ENCODE measurements around the gene CNPY3. TPM values are rescaled to one million over a fixed set of nuclear protein-coding genes. Genes with fewer than 3 reads are reported as not detected.
A peak's percentile ranks its signal among the peaks of the same experiment; 100 is the strongest.

Gene CNPY3
- total and polyA plus RNA-seq, 2 of the 13 experiments (the other 11 are each of a cell fraction or from before 2014, with no cell fraction given), result 42.3 to 60.2 TPM

GRCh38 chr6:42978839-42979522 is 49.7 kb downstream of the CNPY3 start, which contains the start of gene PEX6 (continued):
- peak; percentile 66; the same call in 1 of the 2 replicates for TF ChIP-seq ZNF335 (CRISPR knock-in tag; IDR thresholded peaks at IDR 0.05)
- TF ChIP-seq CCDC6 (CRISPR knock-in tag; IDR thresholded peaks at IDR 0.05), result no peak; the same call in 1 of the 2 replicates
- TF ChIP-seq ZNF431 (CRISPR knock-in tag; IDR thresholded peaks at IDR 0.05; ENCODE audit: borderline replicate concordance, low read depth), result no peak
- TF ChIP-seq SCMH1 (CRISPR knock-in tag; IDR thresholded peaks at IDR 0.05; ENCODE audit: borderline replicate concordance), result no peak
- TF ChIP-seq MBD4 (IDR thresholded peaks at IDR 0.05; ENCODE audit: borderline replicate concordance, low read length), result no peak
- no peak for TF ChIP-seq PAX8 (CRISPR knock-in tag; IDR thresholded peaks at IDR 0.05; ENCODE audit: borderline replicate concordance)
- peak; percentile 58; the same call in 1 of the 2 replicates for TF ChIP-seq FOXK1 (CRISPR knock-in tag; IDR thresholded peaks at IDR 0.05; ENCODE audit: borderline replicate concordance, low read depth)
- no peak; the same call in 1 of the 2 replicates for TF ChIP-seq HNF4G (IDR thresholded peaks at IDR 0.05; ENCODE audit: borderline replicate concordance, low read depth, low read length)
- TF ChIP-seq HNF4G (CRISPR knock-in tag; IDR thresholded peaks at IDR 0.05; ENCODE audit: borderline replicate concordance, low read depth), result peak; percentile 63
- TF ChIP-seq ATF1 (CRISPR knock-in tag; IDR thresholded peaks at IDR 0.05), result no peak
- no peak for TF ChIP-seq ZNF576 (CRISPR knock-in tag; IDR thresholded peaks at IDR 0.05)
- no peak for TF ChIP-seq ZNF781 (CRISPR knock-in tag; IDR thresholded peaks at IDR 0.05; ENCODE audit: borderline replicate concordance, not compliant biosample characterization)
- TF ChIP-seq ZNF547 (CRISPR knock-in tag; IDR thresholded peaks at IDR 0.05), result peak; percentile 94
- no peak; the same call in none of the 2 replicates for TF ChIP-seq TEF (CRISPR knock-in tag; IDR thresholded peaks at IDR 0.05)
- TF ChIP-seq TBX2 (CRISPR knock-in tag; IDR thresholded peaks at IDR 0.05; ENCODE audit: borderline replicate concordance), result peak; percentile 65; the same call in 1 of the 2 replicates
- TF ChIP-seq ZNF607 (CRISPR knock-in tag; IDR thresholded peaks at IDR 0.05; ENCODE audit: borderline replicate concordance), result 0 out of 2 replicates have a peak, but pooled peaks have one; percentile 11
- TF ChIP-seq SIX4 (CRISPR knock-in tag; IDR thresholded peaks at IDR 0.05), result peak; percentile 28; the same call in 1 of the 2 replicates
- peak; percentile 78; the same call in 1 of the 2 replicates for TF ChIP-seq ZNF558 (CRISPR knock-in tag; IDR thresholded peaks at IDR 0.05; ENCODE audit: borderline replicate concordance)
- peak; percentile 53; the same call in 1 of the 2 replicates for TF ChIP-seq ZNF180 (CRISPR knock-in tag; IDR thresholded peaks at IDR 0.05; ENCODE audit: borderline replicate concordance, low read depth)
- TF ChIP-seq NFE2 (CRISPR knock-in tag; IDR thresholded peaks at IDR 0.05), result 0 out of 2 replicates have a peak, but pooled peaks have one; percentile 25
- peak; percentile 90 for TF ChIP-seq NAIF1 (CRISPR knock-in tag; IDR thresholded peaks at IDR 0.05; ENCODE audit: borderline replicate concordance)
- peak; percentile 31; the same call in 1 of the 2 replicates for TF ChIP-seq HNF1A (IDR thresholded peaks at IDR 0.05; ENCODE audit: low read depth)
- TF ChIP-seq HNF1A (CRISPR knock-in tag; IDR thresholded peaks at IDR 0.05; ENCODE audit: borderline replicate concordance), result peak; percentile 9; the same call in 1 of the 2 replicates
- no peak for TF ChIP-seq ZFAT (CRISPR knock-in tag; conservative IDR thresholded peaks at IDR 0.05)
- no peak for TF ChIP-seq SETDB1 (CRISPR knock-in tag; IDR thresholded peaks at IDR 0.05; ENCODE audit: borderline replicate concordance)
- peak; percentile 76 for TF ChIP-seq TAF1 (CRISPR knock-in tag; IDR thresholded peaks at IDR 0.05)
